Lower lobe of right lung (tissue), 2 donors: ENCODE data around the gene MAL. TPM values are rescaled to one million over a fixed set of nuclear protein-coding genes. Genes with fewer than 3 reads are reported as not detected.

Experiments
- ATAC-seq, 2 donors: fragments of 200-7000 bp; cut with Tn5 transposase; one replicate each; pipeline ENCODE4 v1.9.1; 2020 to 2022; ENCODE audit warnings: mild to moderate bottlenecking in 2 of 2, moderate library complexity in 2 of 2
- DNase-seq: peaks from one replicate; pipeline ENCODE4 v3.0.0-alpha.2; 2020
- H3K27ac ChIP-seq: fragments of 200-600 bp; one replicate; pipeline ENCODE4 v1.8.0; 2022
- H3K27me3 ChIP-seq: fragments of 200-600 bp; one replicate; pipeline ENCODE4 v1.8.0; 2022; ENCODE audit warnings: low read depth
- H3K36me3 ChIP-seq: fragments of 200-600 bp; one replicate; pipeline ENCODE4 v1.8.0; 2022; ENCODE audit warnings: mild to moderate bottlenecking
- H3K4me1 ChIP-seq: fragments of 200-600 bp; one replicate; pipeline ENCODE4 v1.8.0; 2022
- H3K4me3 ChIP-seq: fragments of 200-600 bp; one replicate; pipeline ENCODE4 v1.8.0; 2022; ENCODE audit warnings: mild to moderate bottlenecking
- H3K9me3 ChIP-seq: fragments of 200-600 bp; one replicate; pipeline ENCODE4 v1.8.0; 2022
- CTCF ChIP-seq: fragments of 200-600 bp; IDR thresholded peaks from one replicate; pipeline ENCODE4 v1.8.0; 2022; ENCODE audit warnings: antibody characterized with exemption, mild to moderate bottlenecking
- intact Hi-C: fragments of 100-400 bp; cut with DNase I; formaldehyde crosslinking; loops from one replicate; pipeline ENCODE4 v1.11.0; 2022
- total RNA-seq: library from RNA; stranded (reverse); fragmentation: NEBNext Ultra II Directional; extraction: Animal tissue kit (Norgen Biotek cat#: 25700); gene quantifications from one replicate; pipeline ENCODE4 v1.2.1, GENCODE V29; 2021
- donor health status: DM: no; HTN: yes; CAD: no; lungs with severe emphysema.

Gene MAL
- total RNA-seq, 1 donor from 2014 or later = 13.4 TPM

DNA sequence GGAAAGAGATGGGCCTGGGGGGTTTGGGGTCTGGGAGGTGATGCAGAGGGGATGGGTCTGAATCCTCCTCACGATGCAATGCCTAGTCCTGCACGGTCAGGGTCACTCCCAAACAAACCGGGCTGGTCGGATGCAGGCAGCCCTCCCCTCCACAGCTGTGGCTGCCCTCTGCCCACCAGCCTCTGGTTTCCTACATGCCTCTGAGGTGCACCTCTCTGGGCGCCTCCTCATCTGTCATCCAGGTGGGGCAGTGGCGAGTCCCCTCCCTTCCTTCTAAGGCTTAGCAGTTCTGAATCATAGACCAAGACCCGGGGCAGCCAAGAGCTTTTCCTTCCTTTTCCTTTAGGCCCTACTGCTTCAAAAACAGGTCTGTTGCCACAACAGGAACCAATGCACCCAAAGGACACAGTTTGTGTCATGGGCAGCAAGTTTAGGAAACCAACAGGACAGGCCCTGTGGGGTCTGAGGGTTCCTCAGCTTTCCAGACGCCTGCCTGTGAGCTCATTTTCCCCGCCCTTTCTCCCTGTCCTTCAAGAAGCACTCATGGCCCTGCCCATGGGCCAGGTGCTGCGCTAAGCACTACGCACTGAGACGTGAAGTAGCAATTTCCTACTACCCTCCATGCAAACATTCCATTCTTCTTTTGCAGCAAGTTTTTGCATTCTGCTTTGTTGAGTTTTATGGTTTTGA lies 6.5 kb upstream of the MAL start:
- intact Hi-C loops = no loop called here
- H3K27me3 ChIP-seq = peaks cover 16% of the 10 kb centered on the region
- H3K4me3 ChIP-seq = no peak overlapping the region
- H3K9me3 ChIP-seq = no peaks in the 10 kb centered on the region
- peaks cover 5% of the 10 kb centered on the region for H3K4me1 ChIP-seq
- no peaks in the 10 kb centered on the region for H3K36me3 ChIP-seq
- H3K27ac ChIP-seq = no peak overlapping the region
- peak; percentile 76 to 81 for ATAC-seq
- TF ChIP-seq CTCF = no peak
- peak; percentile 65 for DNase-seq

- intact Hi-C loops = no loop called here
- no peak overlapping the region for H3K27ac ChIP-seq
These were observed 5.9 kb upstream of the MAL start for GRCh38 chr2:95019572-95019971.

GRCh38 chr2:95020275-95021022 lies 5.1 kb upstream of the MAL start:
- peaks cover 5% of the 10 kb centered on the region for H3K4me1 ChIP-seq
- intact Hi-C loops = loop anchor here (5.0 kb wide), 1 partner anchor 57 kb away; no protein-coding TSS in a partner anchor
- TF ChIP-seq CTCF = no peak
- H3K27ac ChIP-seq = no peak overlapping the region
- H3K36me3 ChIP-seq = no peaks in the 10 kb centered on the region
- peaks cover 30% of the 10 kb centered on the region for H3K27me3 ChIP-seq
- H3K4me3 ChIP-seq = no peak overlapping the region
- DNase-seq (no peak), ATAC-seq (peak in 1 of 2 donors; percentile 33)
- H3K9me3 ChIP-seq = no peaks in the 10 kb centered on the region

More at GRCh38 chr2:95019572-95019971, 5.9 kb upstream of the MAL start:
- no peaks in the 10 kb centered on the region for H3K36me3 ChIP-seq
- no peak overlapping the region for H3K4me3 ChIP-seq
- no peak for TF ChIP-seq CTCF
- peaks cover 5% of the 10 kb centered on the region for H3K4me1 ChIP-seq
- ATAC-seq (peak in 1 of 2 donors; percentile 4), DNase-seq (no peak)
- H3K27me3 ChIP-seq = peaks cover 21% of the 10 kb centered on the region
- H3K9me3 ChIP-seq = no peaks in the 10 kb centered on the region

GRCh38 chr2:95021023-95021416 lies 4.5 kb upstream of the MAL start:
- H3K36me3 ChIP-seq = no peaks in the 10 kb centered on the region
- no peak overlapping the region for H3K4me3 ChIP-seq
- no peak overlapping the region for H3K27ac ChIP-seq
- H3K4me1 ChIP-seq = peaks cover 10% of the 10 kb centered on the region
- DNase-seq (no peak), ATAC-seq (no peak)
- intact Hi-C loops = loop anchor here (5.0 kb wide), 1 partner anchor 56 kb away; no protein-coding TSS in a partner anchor
- peaks cover 36% of the 10 kb centered on the region for H3K27me3 ChIP-seq
- no peak for TF ChIP-seq CTCF
- no peaks in the 10 kb centered on the region for H3K9me3 ChIP-seq

- no peak for DNase-seq
- intact Hi-C loops = loop anchor here (5.0 kb wide), 1 partner anchor 55 kb away; no protein-coding TSS in a partner anchor
- Histone ChIP-seq H3K4me3 (no peak overlapping the region), H3K4me1 (peaks cover 10% of the 10 kb centered on the region), H3K36me3 (no peaks in the 10 kb centered on the region), H3K9me3 (no peaks in the 10 kb centered on the region), H3K27ac (no peak overlapping the region), H3K27me3 (peaks cover 44% of the 10 kb centered on the region)
- ATAC-seq = no peak
- no peak for TF ChIP-seq CTCF
These were observed 3.7 kb upstream of the MAL start for GRCh38 chr2:95021847-95022246.
